PFSK-1 (cell line): ENCODE results near the gene HTRA3.

Source experiments
- POLR2AphosphoS5 ChIP-seq: IDR thresholded peaks from 2 replicates; pipeline ENCODE4 v1.6.1; 2012; ENCODE audit warnings: low read depth, mild to moderate bottlenecking, control low read depth, low read length, moderate library complexity
- REST ChIP-seq, 2 experiments: IDR thresholded peaks; 2 replicates each; pipeline versions ENCODE4 v1.6.1 to v1.8.0; 2011 to 2012; ENCODE audit warnings: low read depth in 2 of 2, low read length in 2 of 2, control low read depth in 1 of 2, inconsistent platforms in 1 of 2, mild to moderate bottlenecking in 1 of 2, moderate library complexity in 1 of 2; ENCODE audit not compliant: insufficient read depth in 1 of 2
- SIN3A ChIP-seq: IDR thresholded peaks from 2 replicates; pipeline ENCODE4 v1.6.1; 2012; ENCODE audit warnings: mild to moderate bottlenecking, low read length, moderate library complexity, borderline replicate concordance; ENCODE audit not compliant: insufficient read depth

DNA sequence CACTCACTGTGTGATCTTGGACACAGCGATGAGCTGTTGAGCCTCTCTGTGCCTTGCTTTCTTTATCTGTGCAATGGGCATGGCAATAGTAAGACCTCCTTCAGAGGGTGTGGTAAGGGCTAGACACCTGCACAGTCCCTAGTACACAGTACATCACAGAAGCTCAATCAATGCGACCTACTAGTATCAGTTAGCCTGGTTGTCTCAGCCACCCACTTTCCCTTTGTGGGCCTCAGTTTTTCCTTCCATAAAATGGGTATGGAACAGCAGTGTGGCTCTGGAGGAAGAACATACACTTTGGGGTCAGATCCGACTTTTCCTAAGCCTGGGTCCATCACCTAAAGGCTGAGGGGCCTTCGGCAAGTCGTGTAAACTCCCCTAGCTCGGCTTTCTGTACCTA is 3.5 kb upstream of the HTRA3 start:
- no peak for TF ChIP-seq POLR2AphosphoS5
- TF ChIP-seq REST (IDR thresholded peaks at IDR 0.05; ENCODE audit: insufficient read depth in 1 of 2, low read depth in 2 of 2, low read length in 2 of 2) = no peak
- TF ChIP-seq SIN3A = no peak
